Thymus (tissue), 11 donors: ENCODE measurements around the gene STX5. TPM values are rescaled to one million over a fixed set of nuclear protein-coding genes. Genes with fewer than 3 reads are reported as not detected.

Experiments used
- DNase-seq, 9 donors: peaks; one replicate each; pipeline ENCODE4 v3.0.0-alpha.2; 2013; ENCODE audit warnings: low spot score in 9 of 9, low read depth in 6 of 9, missing footprints in 1 of 9
- H3K27ac ChIP-seq, 2 donors: one replicate each; pipeline ENCODE4 v1.5.1; 2013; ENCODE audit warnings: control low read depth in 1 of 2, low read depth in 1 of 2, low read length in 1 of 2, mild to moderate bottlenecking in 1 of 2, moderate library complexity in 1 of 2
- H3K27me3 ChIP-seq, 2 donors: one replicate each; pipeline ENCODE4 v1.5.1; 2013; ENCODE audit warnings: low read length in 1 of 2; ENCODE audit not compliant: control insufficient read depth in 2 of 2, insufficient read depth in 1 of 2
- H3K36me3 ChIP-seq, 2 donors: one replicate each; pipeline ENCODE4 v1.5.1; 2013; ENCODE audit warnings: low read length in 1 of 2, mild to moderate bottlenecking in 1 of 2, moderate library complexity in 1 of 2; ENCODE audit not compliant: control insufficient read depth in 2 of 2, insufficient read depth in 2 of 2
- H3K4me1 ChIP-seq, 2 donors: one replicate each; pipeline ENCODE4 v1.5.1; 2013; ENCODE audit warnings: low read length in 2 of 2; ENCODE audit not compliant: control insufficient read depth in 2 of 2, insufficient read depth in 2 of 2
- H3K4me3 ChIP-seq, 2 donors: one replicate each; pipeline ENCODE4 v1.5.1; 2013; ENCODE audit warnings: low read length in 2 of 2, control low read depth in 1 of 2, mild to moderate bottlenecking in 1 of 2
- H3K9me3 ChIP-seq, 2 donors: one replicate each; pipeline ENCODE4 v1.5.1; 2013; ENCODE audit warnings: low read length in 1 of 2, mild to moderate bottlenecking in 1 of 2; ENCODE audit not compliant: control insufficient read depth in 2 of 2, insufficient read depth in 1 of 2
- WGBS: extraction: QIAGEN DNeasy Blood & Tissue Kit; methylation state at CpG from one replicate; pipeline ENCODE4 v1.1.7; 2013; 5-methylcytosine and 5-hydroxymethylcytosine counted together
- polyA plus RNA-seq: library from polyadenylated mRNA; stranded (reverse); fragments of 200-250 nt; gene quantifications from one replicate; pipeline ENCODE4 v1.2.3, GENCODE V29; 2013
- total RNA-seq: library from RNA; stranded (reverse); fragments of 120-200 nt; gene quantifications from one replicate; pipeline ENCODE4 v1.2.4, GENCODE V29; 2013
- donor health status: healthy.

Gene STX5
- total and polyA plus RNA-seq, 2 donors: 30.0 to 31.2 TPM

DNA sequence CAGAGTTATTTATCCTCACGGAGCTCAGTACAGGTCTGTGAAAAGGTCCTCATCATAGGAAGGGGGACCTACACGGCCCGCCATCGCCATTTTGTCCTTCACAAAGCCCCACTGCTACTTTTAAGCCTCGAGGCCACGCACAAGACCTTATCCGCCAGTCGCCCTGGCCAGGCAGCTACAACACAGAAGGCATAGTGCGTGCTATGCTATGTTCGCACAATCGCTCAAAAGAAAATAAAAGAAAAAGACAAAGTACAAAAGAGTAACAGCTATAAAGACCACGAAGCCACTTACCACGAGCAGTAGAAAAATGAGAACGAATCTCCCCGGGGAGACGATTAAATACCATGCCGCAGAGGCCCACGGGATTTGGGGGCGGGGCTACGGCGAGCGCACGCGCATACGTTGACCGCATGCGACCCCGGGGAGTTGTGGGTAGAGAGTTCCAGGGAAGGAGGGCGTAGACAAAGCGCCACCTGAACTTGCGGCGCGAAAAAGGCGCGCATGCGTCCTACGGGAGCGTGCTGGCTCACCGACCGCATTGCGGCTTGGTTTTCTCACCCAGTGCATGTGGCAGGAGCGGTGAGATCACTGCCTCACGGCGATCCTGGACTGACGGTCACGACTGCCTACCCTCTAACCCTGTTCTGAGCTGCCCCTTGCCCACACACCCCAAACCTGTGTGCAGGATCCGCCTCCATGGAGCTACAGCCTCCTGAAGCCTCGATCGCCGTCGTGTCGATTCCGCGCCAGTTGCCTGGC lies 23.9 kb upstream of the STX5 start:
- WGBS: under 1% methylated on average over 54 of the region's 54 CpGs
- Histone ChIP-seq H3K4me3 (peak overlapping the region; percentile 55 to 91), H3K27me3 (no peaks in the 10 kb centered on the region), H3K27ac (peak overlapping the region; percentile 84 to 93), H3K36me3 (peaks cover 24 to 40% of the 10 kb centered on the region in 2 donors), H3K9me3 (no peaks in the 10 kb centered on the region), H3K4me1 (peaks cover 17 to 30% of the 10 kb centered on the region in 2 donors)
- DNase-seq: peak; percentile 94 to 99 (median 96)

DNA sequence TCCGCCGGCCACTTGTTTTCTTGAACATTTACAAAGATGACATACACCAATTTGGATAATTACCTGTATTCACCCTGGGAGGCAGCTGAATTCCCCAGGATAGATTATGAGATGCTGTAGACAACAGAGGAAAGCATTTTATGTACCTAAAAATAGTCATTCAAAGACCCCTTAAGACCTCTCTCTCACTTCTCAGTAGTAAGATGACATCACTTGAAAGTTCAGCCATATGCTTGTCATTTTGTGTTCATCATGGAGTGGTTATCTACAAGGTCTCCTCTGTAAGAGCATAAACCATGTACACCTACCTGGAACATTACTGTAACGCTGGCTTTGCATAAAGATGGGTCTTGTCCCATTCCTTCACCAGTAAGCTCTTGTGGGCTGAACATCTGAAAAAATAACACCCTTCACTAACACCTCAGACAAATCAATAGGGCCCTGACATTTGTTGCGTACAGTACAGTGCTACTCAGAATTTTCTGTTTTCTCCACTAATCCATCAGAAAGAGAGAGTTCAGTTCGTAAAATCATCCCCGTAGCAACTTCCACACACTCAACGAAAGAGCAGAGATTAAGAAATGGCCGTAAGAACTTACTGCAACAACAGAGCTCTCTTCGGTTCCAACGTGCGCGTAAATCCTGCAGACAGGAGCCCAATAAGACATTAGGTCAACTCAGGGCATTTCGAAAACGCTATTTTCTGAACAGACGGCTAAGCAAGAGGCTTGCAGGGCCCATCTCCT lies 23.1 kb upstream of the STX5 start:
- peaks cover 17 to 30% of the 10 kb centered on the region in 2 donors for H3K4me1 ChIP-seq
- peak in 4 of 9 donors; percentile 19 to 43 (median 32) for DNase-seq
- under 1% methylated on average over 15 of the region's 15 CpGs for WGBS
- H3K36me3 ChIP-seq: peaks cover 25 to 40% of the 10 kb centered on the region in 2 donors
- peak overlapping the region; percentile 55 to 91 for H3K4me3 ChIP-seq
- H3K27ac ChIP-seq: peak overlapping the region; percentile 84 to 93
- no peaks in the 10 kb centered on the region for H3K9me3 ChIP-seq
- H3K27me3 ChIP-seq: no peaks in the 10 kb centered on the region

DNA sequence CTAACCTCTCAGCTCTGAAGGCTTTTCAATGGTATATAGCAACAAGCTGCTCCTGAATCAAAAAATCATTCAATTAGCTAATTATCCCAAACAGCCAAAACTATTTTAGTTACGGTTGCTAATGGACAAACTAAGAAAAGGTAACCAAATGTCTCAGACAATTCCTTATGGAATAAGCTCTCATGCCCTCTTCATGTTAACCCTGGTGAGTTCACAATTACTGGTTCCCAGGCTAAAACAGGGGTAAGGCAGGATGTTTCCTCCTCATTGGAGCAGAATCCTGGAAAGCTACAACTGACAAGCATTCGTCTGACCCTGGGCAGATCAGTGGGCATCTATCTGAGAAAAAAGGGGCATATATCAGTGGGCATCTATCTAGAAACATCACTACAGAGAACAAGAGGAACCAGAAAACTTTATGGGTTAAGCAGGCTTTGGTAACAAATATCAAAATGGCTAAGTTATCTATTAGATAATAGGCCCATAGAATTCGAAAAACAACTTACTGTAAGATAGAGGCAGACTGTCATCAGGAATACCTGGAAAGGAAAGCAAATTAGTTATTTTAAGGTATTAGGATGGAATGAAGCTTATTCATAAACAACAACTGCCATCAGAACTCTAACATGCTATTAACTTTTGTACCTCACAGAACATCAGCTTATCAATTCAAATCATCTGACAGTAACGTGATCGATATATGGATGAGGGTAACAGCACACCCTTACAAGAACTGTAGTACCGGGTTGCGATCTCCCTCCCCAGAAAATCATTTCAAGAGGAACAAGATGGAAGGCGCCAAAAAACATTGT lies 22.4 kb upstream of the STX5 start:
- Histone ChIP-seq H3K36me3 (peaks cover 27 to 40% of the 10 kb centered on the region in 2 donors), H3K4me3 (peak overlapping the region; percentile 55 to 91), H3K27me3 (no peaks in the 10 kb centered on the region), H3K9me3 (no peaks in the 10 kb centered on the region), H3K4me1 (peaks cover 17 to 30% of the 10 kb centered on the region in 2 donors), H3K27ac (peak overlapping the region in 1 of 2 donors; percentile 84)
- no peak for DNase-seq
- WGBS: 11% methylated on average over 8 of the region's 8 CpGs

DNA sequence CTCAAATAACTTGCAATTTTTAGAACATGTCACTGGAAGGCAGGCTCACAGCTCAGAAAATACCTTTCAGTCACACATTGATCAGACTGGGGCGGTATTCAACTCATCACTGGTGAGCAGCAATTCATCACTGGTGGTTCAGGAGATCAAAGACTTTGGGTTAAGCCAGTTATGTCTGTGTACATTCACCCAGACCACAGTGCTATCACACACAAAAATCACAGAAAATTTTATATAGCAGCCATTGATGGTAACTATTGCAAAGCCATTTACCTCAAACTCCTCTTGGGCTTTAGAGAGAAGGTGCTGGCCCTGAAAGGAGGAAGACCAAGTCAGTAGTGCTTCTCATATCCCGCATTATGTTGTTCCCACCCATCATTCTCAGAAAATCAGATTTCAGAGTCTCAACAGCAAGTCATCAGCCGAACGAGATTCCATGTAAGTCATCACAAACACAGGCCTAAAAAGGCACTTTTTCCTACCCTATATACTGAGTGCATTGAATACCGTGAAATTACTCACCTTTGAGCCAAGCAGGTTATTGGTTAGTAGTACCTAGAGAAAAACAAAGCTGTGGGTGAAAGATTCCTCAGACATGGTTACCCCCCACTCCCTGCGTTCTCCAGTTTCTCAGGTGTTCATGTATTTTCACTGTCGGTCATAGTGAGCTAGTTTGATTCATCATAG lies 21.6 kb upstream of the STX5 start:
- WGBS: 65% methylated on average over 7 of the region's 7 CpGs
- peaks cover 17 to 30% of the 10 kb centered on the region in 2 donors for H3K4me1 ChIP-seq
- H3K4me3 ChIP-seq: peak overlapping the region; percentile 55 to 91
- peaks cover 27 to 40% of the 10 kb centered on the region in 2 donors for H3K36me3 ChIP-seq
- H3K27ac ChIP-seq: peak overlapping the region in 1 of 2 donors; percentile 84
- no peak for DNase-seq
- no peaks in the 10 kb centered on the region for H3K27me3 ChIP-seq
- no peaks in the 10 kb centered on the region for H3K9me3 ChIP-seq

DNA sequence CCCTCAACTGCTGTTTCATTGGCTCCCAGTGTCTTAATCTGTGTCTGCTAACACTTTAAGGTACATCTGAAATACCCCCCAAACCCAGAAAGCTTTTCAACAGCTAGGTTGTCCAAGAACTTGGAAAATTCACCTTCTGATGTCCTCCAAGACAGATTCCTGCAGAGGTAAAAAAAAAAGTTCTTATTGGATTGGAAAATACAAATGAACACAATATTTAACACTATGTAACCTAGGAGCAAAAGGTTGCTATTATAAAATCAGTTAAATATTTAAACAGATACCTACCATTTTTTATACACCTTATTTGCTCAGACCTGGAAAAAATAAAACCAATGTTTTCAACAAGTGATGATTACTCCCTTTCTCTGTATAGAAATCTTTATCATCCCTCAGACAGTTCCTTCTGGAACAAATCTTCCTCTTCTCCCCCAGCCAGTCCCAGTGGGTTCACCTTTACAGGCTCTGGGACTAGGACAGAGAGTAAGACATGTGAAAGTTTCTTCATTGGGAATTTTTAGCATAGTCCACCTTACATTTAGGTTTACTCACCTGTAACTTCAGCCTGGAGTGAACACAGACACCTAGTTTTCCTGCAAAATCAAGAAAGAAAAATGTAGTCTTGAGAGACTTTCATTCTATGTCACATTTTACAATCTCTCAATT lies 20.8 kb upstream of the STX5 start:
- H3K36me3 ChIP-seq: peaks cover 27 to 40% of the 10 kb centered on the region in 2 donors
- no peaks in the 10 kb centered on the region for H3K27me3 ChIP-seq
- no peak for DNase-seq
- H3K4me1 ChIP-seq: peaks cover 16 to 27% of the 10 kb centered on the region in 2 donors
- peak overlapping the region in 1 of 2 donors; percentile 41 for H3K27ac ChIP-seq
- no peaks in the 10 kb centered on the region for H3K9me3 ChIP-seq
- peak overlapping the region in 1 of 2 donors; percentile 55 for H3K4me3 ChIP-seq

DNA sequence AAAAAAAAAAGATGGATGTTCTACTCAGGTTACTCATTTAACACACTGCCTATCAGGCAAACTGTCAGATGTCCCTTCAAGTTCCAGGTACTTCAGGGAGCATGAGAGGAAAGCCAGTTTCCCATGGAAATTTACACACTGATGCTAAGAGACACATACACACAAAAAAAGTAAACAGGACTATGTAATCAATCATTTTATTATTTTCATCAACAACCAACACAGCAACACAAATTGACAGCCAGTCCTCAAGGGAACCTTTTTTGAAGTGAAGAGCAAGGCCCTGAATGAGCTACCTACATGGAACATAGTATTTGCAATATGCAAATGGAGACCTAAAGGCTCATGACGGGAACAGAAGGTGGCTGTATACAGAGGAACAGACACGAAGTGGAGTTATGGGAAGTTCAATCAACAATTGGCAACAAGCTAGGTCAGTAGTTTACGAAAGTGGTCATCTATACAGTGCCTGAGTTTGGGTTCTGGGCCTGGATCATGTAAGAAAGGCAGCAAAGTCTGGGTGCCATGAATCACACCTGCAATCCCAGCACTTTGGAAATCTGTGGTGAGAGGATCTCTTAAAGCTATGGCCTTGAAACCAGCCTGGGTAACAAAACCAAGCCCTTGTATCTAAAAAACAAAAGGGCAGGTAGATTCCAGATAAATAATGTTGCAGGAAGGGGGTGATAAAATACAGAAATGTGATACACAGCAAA lies 20.1 kb upstream of the STX5 start:
- Histone ChIP-seq H3K4me1 (peaks cover 14 to 20% of the 10 kb centered on the region in 2 donors), H3K27me3 (no peaks in the 10 kb centered on the region), H3K27ac (no peak overlapping the region), H3K9me3 (no peaks in the 10 kb centered on the region), H3K36me3 (peaks cover 27 to 40% of the 10 kb centered on the region in 2 donors), H3K4me3 (no peak overlapping the region)
- DNase-seq: no peak
- 86% methylated on average over 3 of the region's 3 CpGs for WGBS

DNA sequence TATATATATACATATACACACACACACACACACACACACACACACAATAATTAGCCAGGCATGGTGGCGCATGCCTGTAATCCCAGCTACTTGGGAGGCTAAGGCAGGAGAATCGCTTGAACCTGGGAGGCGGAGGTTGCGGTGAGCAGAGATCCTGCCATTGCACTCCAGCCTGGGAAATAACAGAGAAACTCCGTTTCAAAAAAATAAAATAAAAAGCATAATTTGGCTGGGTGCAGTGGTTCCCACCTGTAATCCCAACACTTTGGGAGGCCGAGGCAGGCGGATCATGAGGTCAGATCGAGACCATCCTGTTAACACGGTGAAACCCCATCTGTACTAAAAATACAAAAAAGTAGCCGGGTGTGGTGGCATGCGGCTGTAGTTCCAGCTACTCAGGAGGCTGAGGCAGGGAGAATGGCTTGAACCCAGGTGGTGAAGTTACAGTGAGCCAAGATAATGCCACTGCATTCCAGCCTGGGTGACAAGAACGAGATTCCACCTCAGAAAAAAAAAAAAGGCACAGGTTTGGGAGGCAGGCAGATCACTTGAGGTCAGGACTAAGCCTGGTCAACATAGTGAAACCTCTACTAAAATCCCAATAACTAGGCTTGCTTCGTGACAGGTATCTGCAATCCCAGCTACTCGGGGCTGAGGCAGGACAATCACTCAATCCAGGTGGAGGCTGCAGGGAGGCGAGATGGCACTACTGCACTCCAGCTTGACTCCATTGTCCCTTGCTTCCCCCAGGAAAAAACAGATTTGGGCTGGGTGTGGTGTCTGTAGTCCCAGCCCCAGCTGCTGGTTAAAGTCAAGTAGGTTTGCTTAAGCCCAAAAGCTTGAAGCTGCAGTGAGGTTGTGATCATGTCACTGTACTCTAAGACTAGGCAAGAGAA lies 19.3 kb upstream of the STX5 start:
- H3K27ac ChIP-seq: peak overlapping the region; percentile 14 to 62
- H3K4me3 ChIP-seq: no peak overlapping the region
- WGBS: 87% methylated on average over 15 of the region's 15 CpGs
- H3K4me1 ChIP-seq: peaks cover 11 to 13% of the 10 kb centered on the region in 2 donors
- DNase-seq: no peak
- H3K36me3 ChIP-seq: peaks cover 27 to 40% of the 10 kb centered on the region in 2 donors
- H3K9me3 ChIP-seq: no peaks in the 10 kb centered on the region
- H3K27me3 ChIP-seq: no peaks in the 10 kb centered on the region
